GM12891 (cell line): ENCODE measurements around the gene KCTD21.

Experiments used
- POLR2A ChIP-seq: IDR thresholded peaks from 2 replicates; pipeline ENCODE4 v1.6.1; 2011; ENCODE audit warnings: low read depth, low read length, control low read depth
- POLR2AphosphoS5 ChIP-seq: IDR thresholded peaks from 2 replicates; pipeline ENCODE4 v1.6.1; 2011; ENCODE audit warnings: low read depth, low read length, control low read depth
- POU2F2 ChIP-seq: IDR thresholded peaks from 2 replicates; pipeline ENCODE4 v1.6.1; 2011; ENCODE audit warnings: low read depth, mild to moderate bottlenecking, control low read depth, low read length, moderate library complexity
- SPI1 ChIP-seq: IDR thresholded peaks from 2 replicates; pipeline ENCODE4 v1.6.1; 2011; ENCODE audit warnings: low read depth, low read length, control low read depth
- TAF1 ChIP-seq: IDR thresholded peaks from 2 replicates; pipeline ENCODE4 v1.6.1; 2011; ENCODE audit warnings: low read depth, low read length, control low read depth

- TF ChIP-seq POLR2A, result no peak
- no peak for TF ChIP-seq POLR2AphosphoS5
- no peak for TF ChIP-seq TAF1
- no peak for TF ChIP-seq POU2F2
- TF ChIP-seq SPI1, result no peak
Measured at GRCh38 chr11:78207532-78208256, 19.3 kb upstream of the KCTD21 start.
